ENCODE data around the gene SH3BP5L.

GRCh38 chr1:248873993-248874533 is 48.3 kb upstream of the SH3BP5L start:
- TF ChIP-seq YY1 (IDR thresholded peaks at IDR 0.05; ENCODE audit: insufficient read depth, insufficient read length) (no peak), ZNF274 (IDR thresholded peaks at IDR 0.05; ENCODE audit: low read depth, low read length) (no peak)
